H4 (cell line): ENCODE measurements around the gene LGI4. TPM values are rescaled to one million over a fixed set of nuclear protein-coding genes. Genes with fewer than 3 reads are reported as not detected.
"Not testable (repeated sequence)": the region's sequence is repeated elsewhere in the genome, so short reads cannot be mapped to it uniquely, and the experiment has no call there.

ENCODE experiments used
- DNase-seq: peaks from one replicate; pipeline ENCODE4 v3.0.0-alpha.2; 2015; ENCODE audit warnings: low spot score
- total RNA-seq: library from RNA; depleted of rRNA; stranded (reverse); fragments of >200 nt; shearing (Covaris generic); gene quantifications from 2 replicates; pipeline ENCODE4 v1.2.3, GENCODE V29; 2014

LGI4 gene
- total RNA-seq, 1 experiment from 2014 or later: not detected

- DNase-seq: no peak
Measured at GRCh38 chr19:35141837-35142605, 7.2 kb upstream of the LGI4 start.

- DNase-seq: peak; percentile 78
Measured at GRCh38 chr19:35140962-35141836, 6.3 kb upstream of the LGI4 start.

GRCh38 chr19:35140207-35140961, 5.5 kb upstream of the LGI4 start:
- no peak for DNase-seq

GRCh38 chr19:35138305-35138892, 3.5 kb upstream of the LGI4 start, which contains the start of gene FXYD1:
Gene FXYD1 (plus strand): TSS chr19:35138824. CDS start chr19:35140080, 1,256 bp downstream.
- no peak for DNase-seq

- no peak for DNase-seq
Measured at GRCh38 chr19:35136977-35137702, 2.3 kb upstream of the LGI4 start.

- DNase-seq: no peak
Measured at GRCh38 chr19:35136231-35136630, 1.4 kb upstream of the LGI4 start.

GRCh38 chr19:35135389-35135909, 590 bp upstream of the LGI4 start:
- peak; percentile 72 for DNase-seq

GRCh38 chr19:35133826-35134225, 1.0 kb downstream of the LGI4 start:
- DNase-seq: no peak

- no peak for DNase-seq
Measured at GRCh38 chr19:35132254-35132653, 2.6 kb downstream of the LGI4 start.

- no peak for DNase-seq
Measured at GRCh38 chr19:35130761-35131720, 3.8 kb downstream of the LGI4 start.

GRCh38 chr19:35129724-35130274, 5.1 kb downstream of the LGI4 start:
- DNase-seq: not testable (repeated sequence)

GRCh38 chr19:35128398-35129057, 6.3 kb downstream of the LGI4 start:
- DNase-seq: no peak

GRCh38 chr19:35127871-35128270, 7.0 kb downstream of the LGI4 start:
- DNase-seq: no peak

- DNase-seq: no peak
Measured at GRCh38 chr19:35126624-35126959, 8.3 kb downstream of the LGI4 start.

- DNase-seq: no peak
Measured at GRCh38 chr19:35125749-35126623, 8.9 kb downstream of the LGI4 start.

GRCh38 chr19:35125270-35125717, 9.6 kb downstream of the LGI4 start:
- no peak for DNase-seq
